ENCODE results near the gene OR5I1.

OR5I1 gene

DNA sequence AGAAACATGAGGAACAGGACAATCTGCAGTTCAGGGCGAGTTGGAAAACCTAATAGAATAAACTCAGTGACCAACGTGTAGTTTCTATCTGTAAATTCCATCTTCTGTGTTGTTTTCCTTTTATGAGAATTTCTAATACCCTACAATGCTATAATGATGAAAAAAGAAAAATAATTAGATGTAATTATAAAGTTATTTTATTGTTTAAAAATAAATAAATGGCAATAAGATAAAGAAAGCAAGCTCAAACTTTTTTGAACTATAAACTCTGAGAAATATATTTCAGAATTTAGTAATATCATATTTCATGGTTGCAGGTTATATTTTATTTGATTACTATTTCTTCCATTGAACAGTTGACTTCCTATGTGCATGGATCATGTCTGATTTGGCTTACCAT is at the start of gene OR5I1:
OR5I1 (minus strand) TSS at position 101 of the 400 bp plus-strand sequence; CDS start at position 101, 0 bp downstream.
- Histone ChIP-seq H3K9ac (no peak within 1 kb of the TSS), H3K4me3 (no peak within 1 kb of the TSS), H3K4me2 (no peak within 1 kb of the TSS), H3K4me1 (no peaks in the 10 kb centered on the region), H3K27ac (no peak within 1 kb of the TSS), H4K20me1 (no peaks in the 10 kb centered on the region), H3K27me3 (no peaks in the 10 kb centered on the region), H3K9me3 (replicated peaks in 1 of 11) (no peaks in the 10 kb centered on the region; a peak in 2 of 22 replicates), H3K36me3 (no peaks in the 10 kb centered on the region)
- no peak for TF ChIP-seq Cebpa-rat (IDR thresholded peaks at IDR 0.05)

DNA sequence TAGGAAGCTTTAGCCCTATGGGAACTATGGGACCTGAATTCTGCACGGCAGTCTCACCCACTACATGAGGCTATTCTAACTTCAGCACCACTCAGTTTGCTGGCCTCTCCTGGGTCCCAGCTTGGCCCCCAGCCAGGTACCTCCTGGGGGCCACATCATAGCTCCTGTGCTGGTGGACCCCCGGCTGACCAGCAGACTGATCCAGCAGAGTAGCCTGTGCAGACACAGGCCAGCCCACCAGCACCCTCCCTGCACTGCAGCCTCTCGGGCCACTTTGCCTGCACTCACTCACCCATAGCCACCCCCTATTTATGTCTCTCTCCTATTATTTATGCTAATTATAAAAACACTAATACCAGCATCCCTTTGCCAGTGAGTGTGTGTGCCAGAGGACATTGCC is 34.7 kb upstream of the OR5I1 start:
- Histone ChIP-seq H4K20me1 (no peaks in the 10 kb centered on the region), H3K27ac (no peak overlapping the region), H3K27me3 (no peaks in the 10 kb centered on the region), H3K4me1 (peaks cover 0 to 6% (median 0%) of the 10 kb centered on the region in 10 experiments; a peak in 6 of 20 replicates), H3K9ac (no peak overlapping the region), H3K4me3 (no peak overlapping the region), H3K9me3 (replicated peaks in 1 of 11) (no peaks in the 10 kb centered on the region), H3K4me2 (no peak overlapping the region), H3K36me3 (no peaks in the 10 kb centered on the region)
- no peak for TF ChIP-seq Cebpa-rat (IDR thresholded peaks at IDR 0.05)

DNA sequence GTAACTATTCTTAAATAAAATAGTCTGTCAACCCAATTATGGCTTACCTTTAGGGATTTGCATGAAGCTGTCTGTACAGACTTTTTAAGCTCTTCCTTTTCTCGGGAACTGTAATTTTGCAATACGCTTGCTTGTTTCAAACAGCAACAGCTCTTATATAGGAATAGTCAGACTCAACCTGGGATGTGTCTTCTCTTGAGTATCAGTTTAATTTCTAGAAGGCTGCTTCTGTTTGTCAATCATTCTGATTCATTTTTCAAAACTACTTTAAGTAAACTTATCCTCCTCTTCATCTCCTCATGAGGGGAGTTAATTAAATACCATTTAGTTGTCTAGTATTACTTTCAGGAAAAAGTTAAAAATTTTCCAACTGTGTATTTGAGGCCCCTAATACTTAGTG is 33.6 kb upstream of the OR5I1 start, which contains the start of gene OR10AG1:
OR10AG1 (minus strand) TSS at position 101 of the 400 bp plus-strand sequence; CDS start at position 63, 38 bp downstream.
- Histone ChIP-seq H3K4me2 (no peak within 1 kb of the TSS), H4K20me1 (no peaks in the 10 kb centered on the region), H3K27me3 (no peaks in the 10 kb centered on the region), H3K27ac (no peak within 1 kb of the TSS), H3K4me1 (peaks cover 0 to 6% (median 0%) of the 10 kb centered on the region in 10 experiments; a peak in 6 of 20 replicates), H3K9ac (no peak within 1 kb of the TSS), H3K36me3 (no peaks in the 10 kb centered on the region), H3K9me3 (replicated peaks in 1 of 11) (no peaks in the 10 kb centered on the region), H3K4me3 (no peak within 1 kb of the TSS)
- no peak for TF ChIP-seq Cebpa-rat (IDR thresholded peaks at IDR 0.05)

DNA sequence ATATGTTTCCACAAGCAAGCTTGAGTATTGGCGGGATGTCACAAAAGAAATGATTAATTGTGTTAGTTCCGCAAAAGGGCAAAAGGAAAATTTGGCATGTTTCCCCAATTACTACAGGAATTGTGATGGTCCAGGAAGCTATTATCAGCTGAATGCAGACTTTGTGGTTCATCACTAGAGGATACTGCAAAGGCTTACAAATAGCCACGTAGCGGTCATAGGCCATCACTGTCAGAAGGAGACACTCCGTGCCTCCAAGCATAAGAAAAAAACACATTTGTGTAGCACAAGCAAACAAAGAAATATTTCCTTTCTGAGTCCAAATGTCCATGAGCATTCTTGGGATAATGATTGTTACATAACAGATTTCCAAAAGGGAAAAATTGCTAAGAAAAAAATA is 31.7 kb upstream of the OR5I1 start:
- Histone ChIP-seq H3K27ac (no peak overlapping the region), H4K20me1 (no peaks in the 10 kb centered on the region), H3K9me3 (replicated peaks in 1 of 11) (no peaks in the 10 kb centered on the region), H3K4me3 (no peak overlapping the region), H3K4me2 (no peak overlapping the region), H3K27me3 (no peaks in the 10 kb centered on the region), H3K36me3 (no peaks in the 10 kb centered on the region), H3K9ac (no peak overlapping the region), H3K4me1 (peaks cover 0 to 6% (median 0%) of the 10 kb centered on the region in 10 experiments; a peak in 6 of 20 replicates)
- TF ChIP-seq Cebpa-rat (IDR thresholded peaks at IDR 0.05), result no peak

DNA sequence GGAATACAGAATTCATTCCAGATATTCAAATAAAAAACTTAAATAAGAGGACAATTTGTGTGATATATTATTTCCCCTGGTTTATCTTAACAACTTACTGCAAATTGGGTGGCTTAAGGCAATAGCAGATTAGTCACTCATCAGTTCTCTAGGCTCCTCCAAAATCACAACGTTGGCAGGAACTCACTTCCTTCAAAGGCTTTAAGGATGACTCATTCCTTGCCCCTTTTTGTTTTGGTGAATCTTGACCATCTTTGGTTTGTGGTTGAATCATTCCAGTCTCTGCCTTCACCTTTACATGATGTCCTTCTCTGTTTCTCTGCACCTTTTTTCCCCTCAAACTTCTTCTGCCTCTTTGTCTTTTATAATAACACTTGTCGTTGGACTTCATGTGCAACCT is 30.2 kb upstream of the OR5I1 start:
- H4K20me1 ChIP-seq, result no peaks in the 10 kb centered on the region
- H3K4me2 ChIP-seq, result peak overlapping the region in 2 of 11 experiments; percentile 5 to 29; a peak in 1 of 22 replicates
- H3K9me3 ChIP-seq (replicated peaks in 1 of 11), result no peaks in the 10 kb centered on the region
- H3K36me3 ChIP-seq, result no peaks in the 10 kb centered on the region
- H3K9ac ChIP-seq, result no peak overlapping the region
- no peak overlapping the region for H3K27ac ChIP-seq
- H3K27me3 ChIP-seq, result no peaks in the 10 kb centered on the region
- H3K4me1 ChIP-seq, result peaks cover 0 to 6% (median 0%) of the 10 kb centered on the region in 10 experiments; a peak in 6 of 20 replicates
- H3K4me3 ChIP-seq, result no peak overlapping the region
- TF ChIP-seq Cebpa-rat (IDR thresholded peaks at IDR 0.05), result no peak

DNA sequence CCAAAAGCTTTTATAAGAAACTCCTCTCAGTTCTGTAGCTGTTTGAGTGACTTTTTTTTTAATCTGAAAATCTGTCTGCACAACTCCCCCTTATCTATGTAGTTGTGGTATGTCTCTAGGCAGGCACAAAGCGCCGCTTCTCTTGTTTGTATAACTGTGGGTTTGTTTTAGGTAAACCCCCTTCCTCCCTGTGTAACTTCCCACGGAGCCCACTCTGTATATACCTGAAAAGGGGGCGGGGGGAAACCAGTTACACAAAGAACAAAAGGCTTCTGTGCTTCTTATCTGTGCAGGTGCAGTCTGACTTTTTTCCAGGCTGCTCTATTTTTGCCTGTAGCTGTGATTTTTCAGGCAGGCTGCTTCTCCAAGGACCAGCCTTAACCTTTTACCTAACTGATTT is 20.3 kb upstream of the OR5I1 start:
- Histone ChIP-seq H3K9me3 (replicated peaks in 1 of 11) (no peaks in the 10 kb centered on the region), H3K9ac (no peak overlapping the region), H3K27ac (no peak overlapping the region), H3K36me3 (no peaks in the 10 kb centered on the region), H4K20me1 (no peaks in the 10 kb centered on the region), H3K4me1 (no peaks in the 10 kb centered on the region), H3K4me3 (no peak overlapping the region), H3K27me3 (no peaks in the 10 kb centered on the region), H3K4me2 (no peak overlapping the region)
- TF ChIP-seq Cebpa-rat (IDR thresholded peaks at IDR 0.05), result no peak

DNA sequence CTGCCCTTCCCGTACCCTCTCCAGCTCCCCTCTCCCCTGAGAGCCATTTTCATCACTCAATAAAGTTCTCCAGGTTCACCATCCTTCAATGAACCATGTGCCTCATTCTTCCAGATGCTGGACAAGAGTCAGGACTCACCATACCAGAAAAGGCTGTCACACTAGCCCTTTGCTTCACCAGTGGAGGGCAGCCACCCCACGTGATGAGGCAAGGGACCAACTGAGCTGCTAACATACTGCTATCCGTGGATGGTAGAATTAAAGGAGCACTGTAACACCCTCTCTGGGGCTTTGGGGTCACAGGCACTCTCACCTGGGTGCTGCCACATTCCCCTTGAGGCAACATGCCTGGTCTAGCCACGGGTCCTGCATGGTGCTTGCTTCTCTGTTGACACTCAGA is 13.1 kb upstream of the OR5I1 start:
- Histone ChIP-seq H3K27ac (no peak overlapping the region), H3K36me3 (no peaks in the 10 kb centered on the region), H3K9ac (no peak overlapping the region), H3K4me3 (no peak overlapping the region), H4K20me1 (no peaks in the 10 kb centered on the region), H3K9me3 (replicated peaks in 1 of 11) (no peaks in the 10 kb centered on the region), H3K4me2 (no peak overlapping the region), H3K27me3 (no peaks in the 10 kb centered on the region), H3K4me1 (no peaks in the 10 kb centered on the region)
- no peak for TF ChIP-seq Cebpa-rat (IDR thresholded peaks at IDR 0.05)

DNA sequence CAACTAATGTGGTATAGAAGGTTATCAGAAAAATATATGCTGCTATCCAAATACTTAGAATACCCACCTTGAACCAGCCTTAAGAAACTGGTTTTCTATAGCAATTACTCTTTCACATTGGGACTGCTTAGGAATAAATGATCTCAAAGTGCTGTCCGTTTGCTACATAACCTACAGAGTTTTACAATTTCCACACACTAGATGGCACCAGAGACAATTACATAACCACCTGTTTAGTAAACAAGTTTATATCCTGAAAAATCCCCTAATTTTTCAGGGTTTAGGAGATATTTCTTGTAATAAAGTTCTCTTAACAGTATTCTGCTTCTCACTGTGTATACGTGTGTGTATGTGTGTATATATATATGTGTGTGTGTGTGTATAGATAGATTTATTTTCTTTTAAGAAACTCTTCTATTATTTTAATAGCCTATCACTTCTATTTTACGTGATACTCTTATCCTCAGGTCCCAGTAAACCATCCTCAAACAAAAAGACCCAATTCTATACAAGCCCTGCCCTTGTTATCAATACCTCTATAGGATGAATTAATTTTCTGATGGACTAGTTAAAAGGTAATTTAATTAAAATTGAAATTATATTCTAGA is 6.7 kb upstream of the OR5I1 start:
- Histone ChIP-seq H3K4me1 (no peaks in the 10 kb centered on the region), H3K4me3 (no peak overlapping the region), H4K20me1 (no peaks in the 10 kb centered on the region), H3K27ac (no peak overlapping the region), H3K27me3 (no peaks in the 10 kb centered on the region), H3K36me3 (no peaks in the 10 kb centered on the region), H3K9me3 (replicated peaks in 1 of 11) (no peaks in the 10 kb centered on the region), H3K4me2 (no peak overlapping the region), H3K9ac (no peak overlapping the region)
- TF ChIP-seq Cebpa-rat (IDR thresholded peaks at IDR 0.05), result no peak

DNA sequence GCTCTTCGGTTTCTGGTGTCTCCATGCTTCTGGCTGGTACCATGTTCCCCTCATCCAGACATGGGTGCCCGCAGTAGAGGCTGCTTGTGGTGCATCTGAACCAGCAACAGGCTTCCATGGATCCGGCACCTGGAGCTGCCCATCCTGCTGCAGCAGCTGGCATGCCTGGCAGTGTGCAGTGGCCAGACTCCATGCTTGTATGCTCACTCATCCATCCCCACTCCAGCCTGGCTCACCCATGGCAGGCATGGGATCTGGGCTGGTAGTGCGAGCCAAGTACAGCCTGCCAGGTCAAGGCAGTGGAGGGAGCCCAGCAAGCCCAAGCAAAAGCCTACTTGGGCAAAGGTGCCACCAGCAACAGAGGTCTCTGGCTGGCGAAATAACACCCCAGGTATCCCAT is 15.7 kb downstream of the OR5I1 start:
- no peak overlapping the region for H3K4me3 ChIP-seq
- H3K9ac ChIP-seq, result no peak overlapping the region
- no peak overlapping the region for H3K27ac ChIP-seq
- no peaks in the 10 kb centered on the region for H4K20me1 ChIP-seq
- no peak for TF ChIP-seq Cebpa-rat (IDR thresholded peaks at IDR 0.05)
- no peaks in the 10 kb centered on the region for H3K4me1 ChIP-seq
- H3K27me3 ChIP-seq, result no peaks in the 10 kb centered on the region
- H3K4me2 ChIP-seq, result no peak overlapping the region
- H3K9me3 ChIP-seq (replicated peaks in 1 of 11), result peaks cover 0 to 8% (median 0%) of the 10 kb centered on the region in 11 experiments; a peak in 1 of 22 replicates
- no peaks in the 10 kb centered on the region for H3K36me3 ChIP-seq

DNA sequence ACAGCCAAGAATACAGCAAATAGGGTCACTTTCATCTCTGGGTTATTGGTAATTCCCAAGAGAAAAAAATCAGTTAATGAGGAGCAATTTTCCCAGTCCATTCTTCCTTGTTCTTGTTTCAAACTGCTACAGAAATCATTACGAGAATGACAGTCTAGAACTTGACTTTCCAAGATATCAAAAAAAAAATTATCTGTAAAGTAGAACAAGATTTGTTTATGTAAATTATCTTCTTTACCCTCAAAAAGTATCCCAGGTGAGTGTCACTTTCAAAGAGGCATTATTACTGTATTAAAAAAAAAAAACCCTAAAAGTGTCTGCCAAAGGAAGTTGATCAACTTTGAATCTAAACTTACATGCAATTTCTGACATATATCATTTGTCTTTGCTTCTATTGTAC is 21.7 kb downstream of the OR5I1 start, which contains the start of gene OR5W2:
OR5W2 (minus strand) TSS at position 101 of the 400 bp plus-strand sequence; CDS start at position 101, 0 bp downstream.
- Histone ChIP-seq H3K4me1 (no peaks in the 10 kb centered on the region), H3K27me3 (no peaks in the 10 kb centered on the region), H3K9me3 (replicated peaks in 1 of 11) (no peaks in the 10 kb centered on the region), H4K20me1 (no peaks in the 10 kb centered on the region), H3K4me2 (no peak within 1 kb of the TSS), H3K27ac (no peak within 1 kb of the TSS), H3K9ac (no peak within 1 kb of the TSS), H3K36me3 (no peaks in the 10 kb centered on the region), H3K4me3 (no peak within 1 kb of the TSS)
- no peak for TF ChIP-seq Cebpa-rat (IDR thresholded peaks at IDR 0.05)

Measured in BLaER1 treated with 17β-estradiol and CSF1 and Interleukin-3, amounts not matched to agents 10 nM and 100 nM (cell line).